ENCODE results near the gene PLA2G5.
"Not testable (repeated sequence)": the region's sequence is repeated elsewhere in the genome, so short reads cannot be mapped to it uniquely, and the experiment has no call there.

Gene PLA2G5

GRCh38 chr1:20059847-20060246 is 10.1 kb upstream of the PLA2G5 start:
- Histone ChIP-seq H3K4me3 (ENCODE audit: low read depth in 1 of 2, low read length in 1 of 2) (no peak overlapping the region), H3K27ac (no peak overlapping the region), H3K27me3 (peaks cover 17% of the 10 kb centered on the region), H3K9me3 (no peaks in the 10 kb centered on the region), H3K4me1 (ENCODE audit: control insufficient read depth in 1 of 2, insufficient read depth in 1 of 2, low read depth in 1 of 2, low read length in 1 of 2) (no peaks in the 10 kb centered on the region), H3K36me3 (no peaks in the 10 kb centered on the region)
- TF ChIP-seq CTCF (IDR thresholded peaks at IDR 0.05): no peak

- H3K36me3 ChIP-seq: not testable (repeated sequence)
Observed at GRCh38 chr1:20060791-20061190, 9.2 kb upstream of the PLA2G5 start.

GRCh38 chr1:20061866-20062265 is 8.1 kb upstream of the PLA2G5 start:
- H3K4me3 ChIP-seq (ENCODE audit: low read depth in 1 of 2, low read length in 1 of 2): no peak overlapping the region
- no peaks in the 10 kb centered on the region for H3K36me3 ChIP-seq
- H3K27ac ChIP-seq: no peak overlapping the region
- H3K27me3 ChIP-seq: peaks cover 5% of the 10 kb centered on the region
- no peaks in the 10 kb centered on the region for H3K4me1 ChIP-seq (ENCODE audit: control insufficient read depth in 1 of 2, insufficient read depth in 1 of 2, low read depth in 1 of 2, low read length in 1 of 2)
- H3K9me3 ChIP-seq: no peaks in the 10 kb centered on the region
- TF ChIP-seq CTCF (IDR thresholded peaks at IDR 0.05): no peak

More at GRCh38 chr1:20060791-20061190, 9.2 kb upstream of the PLA2G5 start:
- not testable (repeated sequence) for H3K4me3 ChIP-seq (ENCODE audit: low read depth in 1 of 2, low read length in 1 of 2); H3K4me1 ChIP-seq (ENCODE audit: control insufficient read depth in 1 of 2, insufficient read depth in 1 of 2, low read depth in 1 of 2, low read length in 1 of 2); H3K9me3 ChIP-seq; H3K27ac ChIP-seq
- H3K27me3 ChIP-seq: peaks cover 13% of the 10 kb centered on the region

- H3K9me3 ChIP-seq: no peaks in the 10 kb centered on the region
- H3K27ac ChIP-seq: no peak overlapping the region
Observed at GRCh38 chr1:20063861-20064292, 6.1 kb upstream of the PLA2G5 start.

GRCh38 chr1:20068722-20069121 is 1.3 kb upstream of the PLA2G5 start:
- TF ChIP-seq CTCF (IDR thresholded peaks at IDR 0.05): no peak
- Histone ChIP-seq H3K27ac (no peak overlapping the region), H3K4me3 (ENCODE audit: low read depth in 1 of 2, low read length in 1 of 2) (no peak overlapping the region), H3K4me1 (ENCODE audit: control insufficient read depth in 1 of 2, insufficient read depth in 1 of 2, low read depth in 1 of 2, low read length in 1 of 2) (no peaks in the 10 kb centered on the region), H3K9me3 (no peaks in the 10 kb centered on the region), H3K27me3 (peaks cover 5% of the 10 kb centered on the region), H3K36me3 (no peaks in the 10 kb centered on the region)

More at GRCh38 chr1:20063861-20064292, 6.1 kb upstream of the PLA2G5 start:
- Histone ChIP-seq H3K4me3 (ENCODE audit: low read depth in 1 of 2, low read length in 1 of 2) (no peak overlapping the region), H3K27me3 (peaks cover 5% of the 10 kb centered on the region), H3K4me1 (ENCODE audit: control insufficient read depth in 1 of 2, insufficient read depth in 1 of 2, low read depth in 1 of 2, low read length in 1 of 2) (no peaks in the 10 kb centered on the region), H3K36me3 (no peaks in the 10 kb centered on the region)
- TF ChIP-seq CTCF (IDR thresholded peaks at IDR 0.05): no peak

GRCh38 chr1:20070357-20070756 is 363 bp downstream of the PLA2G5 start:
- no peak overlapping the region for H3K27ac ChIP-seq
- no peak overlapping the region for H3K4me3 ChIP-seq (ENCODE audit: low read depth in 1 of 2, low read length in 1 of 2)
- no peaks in the 10 kb centered on the region for H3K9me3 ChIP-seq
- H3K36me3 ChIP-seq: no peaks in the 10 kb centered on the region
- peaks cover 3% of the 10 kb centered on the region for H3K27me3 ChIP-seq
- H3K4me1 ChIP-seq (ENCODE audit: control insufficient read depth in 1 of 2, insufficient read depth in 1 of 2, low read depth in 1 of 2, low read length in 1 of 2): no peaks in the 10 kb centered on the region
- TF ChIP-seq CTCF (IDR thresholded peaks at IDR 0.05): no peak

Measured in neutrophil (primary cell).